ENCODE measurements around the gene STAG1. TPM values are rescaled to one million over a fixed set of nuclear protein-coding genes. Genes with fewer than 3 reads are reported as not detected.

STAG1 gene
- total and polyA plus RNA-seq, 2 of the 13 experiments (the other 11 are each of a cell fraction or from before 2014, with no cell fraction given) = 6.2 to 25.9 TPM

GRCh38 chr3:136703429-136703828 is 48.7 kb downstream of the STAG1 start:
- POLR2A ChIA-PET = interaction anchor here (1.1 kb wide), 1 partner anchor 48 kb away, joined by 5 read pairs; the partner anchor contains the start of gene STAG1

DNA sequence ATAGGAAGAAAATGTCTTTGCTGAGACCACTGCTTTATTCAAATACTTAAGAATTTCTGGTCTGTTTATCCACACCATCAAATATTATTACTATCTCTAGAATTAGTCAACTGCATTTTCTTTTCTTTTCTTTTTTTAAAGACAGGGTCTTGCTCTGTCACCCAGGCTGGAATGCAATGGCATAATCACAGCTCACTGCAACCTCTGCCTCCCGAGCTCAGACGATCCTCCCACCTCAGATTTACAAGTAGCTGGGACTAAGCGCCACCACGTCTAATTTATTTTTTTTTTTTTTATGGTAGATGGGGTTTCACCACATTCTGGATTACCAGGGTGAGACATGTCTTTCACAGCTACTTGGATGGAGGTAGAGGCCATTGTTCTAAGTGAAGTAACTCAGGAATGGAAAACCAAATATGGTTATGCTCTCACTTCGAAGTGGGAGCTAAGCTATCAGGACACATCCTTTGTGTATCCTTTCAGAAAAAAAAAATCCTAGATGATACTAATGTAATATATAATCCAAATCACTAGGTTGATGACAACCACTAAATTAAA is 52.8 kb downstream of the STAG1 start:
- Histone ChIP-seq H2AFZ (ENCODE audit: low read length) (no peak overlapping the region), H4K20me1 (ENCODE audit: insufficient read depth, low read length) (no peaks in the 10 kb centered on the region), H3K36me3 (replicated peaks in 1 of 2; ENCODE audit: control insufficient read depth in 1 of 2, insufficient read depth in 2 of 2, low read length in 2 of 2) (no peaks in the 10 kb centered on the region), H3K4me2 (ENCODE audit: low read depth, low read length) (no peak overlapping the region), H3K27me3 (ENCODE audit: control insufficient read depth in 1 of 2, insufficient read depth in 2 of 2, low read length in 2 of 2) (no peaks in the 10 kb centered on the region), H3K79me2 (ENCODE audit: insufficient read depth, low read length) (peaks cover 72% of the 10 kb centered on the region), H3K9ac (ENCODE audit: insufficient read depth, low read depth, low read length) (no peak overlapping the region), H3K4me3 (replicated peaks in 1 of 3; ENCODE audit: insufficient read depth in 1 of 3, low read depth in 2 of 3, low read length in 3 of 3) (no peak overlapping the region), H3K9me3 (ENCODE audit: low read length) (peaks cover 19% of the 10 kb centered on the region), H3K27ac (ENCODE audit: extremely low read length, insufficient read depth, low read length) (no peak overlapping the region), H3K4me1 (ENCODE audit: insufficient read depth, low read length) (peaks cover 13% of the 10 kb centered on the region; the same call in 1 of the 2 replicates)
- POLR2A ChIA-PET = no interaction called here
- WGBS (ENCODE audit: low lambda C conversion rate) = 93% methylated on average over 5 of the region's 5 CpGs
- DNase-seq (ENCODE audit: low spot score) = no peak
- intact Hi-C loops (cut with micrococcal nuclease; ENCODE audit: unreplicated experiment) = no loop called here
- ATAC-seq = no peak
- CTCF ChIA-PET (ENCODE audit: low intra/inter-chr PET ratio, low total read pairs) = no interaction called here
- BruUV-seq (replicated peaks) = no TSS peak
- no peak for FAIRE-seq
- TF ChIP-seq TEAD2 (CRISPR knock-in tag; IDR thresholded peaks at IDR 0.05) = no peak
- no peak for TF ChIP-seq ZNF703 (CRISPR knock-in tag; IDR thresholded peaks at IDR 0.05; ENCODE audit: borderline replicate concordance)
- no peak for TF ChIP-seq GATA4 (IDR thresholded peaks at IDR 0.05; ENCODE audit: borderline replicate concordance, low read depth)
- TF ChIP-seq, protein P1, sequence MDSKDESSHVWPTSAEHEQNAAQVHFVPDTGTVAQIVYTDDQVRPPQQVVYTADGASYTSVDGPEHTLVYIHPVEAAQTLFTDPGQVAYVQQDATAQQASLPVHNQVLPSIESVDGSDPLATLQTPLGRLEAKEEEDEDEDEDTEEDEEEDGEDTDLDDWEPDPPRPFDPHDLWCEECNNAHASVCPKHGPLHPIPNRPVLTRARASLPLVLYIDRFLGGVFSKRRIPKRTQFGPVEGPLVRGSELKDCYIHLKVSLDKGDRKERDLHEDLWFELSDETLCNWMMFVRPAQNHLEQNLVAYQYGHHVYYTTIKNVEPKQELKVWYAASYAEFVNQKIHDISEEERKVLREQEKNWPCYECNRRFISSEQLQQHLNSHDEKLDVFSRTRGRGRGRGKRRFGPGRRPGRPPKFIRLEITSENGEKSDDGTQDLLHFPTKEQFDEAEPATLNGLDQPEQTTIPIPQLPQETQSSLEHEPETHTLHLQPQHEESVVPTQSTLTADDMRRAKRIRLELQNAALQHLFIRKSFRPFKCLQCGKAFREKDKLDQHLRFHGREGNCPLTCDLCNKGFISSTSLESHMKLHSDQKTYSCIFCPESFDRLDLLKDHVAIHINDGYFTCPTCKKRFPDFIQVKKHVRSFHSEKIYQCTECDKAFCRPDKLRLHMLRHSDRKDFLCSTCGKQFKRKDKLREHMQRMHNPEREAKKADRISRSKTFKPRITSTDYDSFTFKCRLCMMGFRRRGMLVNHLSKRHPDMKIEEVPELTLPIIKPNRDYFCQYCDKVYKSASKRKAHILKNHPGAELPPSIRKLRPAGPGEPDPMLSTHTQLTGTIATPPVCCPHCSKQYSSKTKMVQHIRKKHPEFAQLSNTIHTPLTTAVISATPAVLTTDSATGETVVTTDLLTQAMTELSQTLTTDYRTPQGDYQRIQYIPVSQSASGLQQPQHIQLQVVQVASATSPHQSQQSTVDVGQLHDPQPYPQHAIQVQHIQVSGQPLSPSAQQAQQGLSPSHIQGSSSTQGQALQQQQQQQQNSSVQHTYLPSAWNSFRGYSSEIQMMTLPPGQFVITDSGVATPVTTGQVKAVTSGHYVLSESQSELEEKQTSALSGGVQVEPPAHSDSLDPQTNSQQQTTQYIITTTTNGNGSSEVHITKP (CRISPR knock-in tag; IDR thresholded peaks at IDR 0.05; ENCODE audit: low read depth) = no peak
- TF ChIP-seq ZNF83 (CRISPR knock-in tag; IDR thresholded peaks at IDR 0.05; ENCODE audit: borderline replicate concordance) = no peak
- TF ChIP-seq, protein P2, sequence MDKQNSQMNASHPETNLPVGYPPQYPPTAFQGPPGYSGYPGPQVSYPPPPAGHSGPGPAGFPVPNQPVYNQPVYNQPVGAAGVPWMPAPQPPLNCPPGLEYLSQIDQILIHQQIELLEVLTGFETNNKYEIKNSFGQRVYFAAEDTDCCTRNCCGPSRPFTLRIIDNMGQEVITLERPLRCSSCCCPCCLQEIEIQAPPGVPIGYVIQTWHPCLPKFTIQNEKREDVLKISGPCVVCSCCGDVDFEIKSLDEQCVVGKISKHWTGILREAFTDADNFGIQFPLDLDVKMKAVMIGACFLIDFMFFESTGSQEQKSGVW (CRISPR knock-in tag; IDR thresholded peaks at IDR 0.05; ENCODE audit: borderline replicate concordance) = no peak
- in situ Hi-C loops (cut with HindIII; ENCODE audit: extremely low pct_ligation_motif_present, low pct_unique_long_range_greater_than_20kb) = no loop called here

More at GRCh38 chr3:136703429-136703828, 48.7 kb downstream of the STAG1 start:
- no peaks in the 10 kb centered on the region for H3K36me3 ChIP-seq (replicated peaks in 1 of 2; ENCODE audit: control insufficient read depth in 1 of 2, insufficient read depth in 2 of 2, low read length in 2 of 2)
- H3K79me2 ChIP-seq (ENCODE audit: insufficient read depth, low read length) = peaks cover 75% of the 10 kb centered on the region
- peaks cover 26% of the 10 kb centered on the region for H3K4me1 ChIP-seq (ENCODE audit: insufficient read depth, low read length)
- 78% methylated on average over 4 of the region's 4 CpGs for WGBS (ENCODE audit: low lambda C conversion rate)
- BruUV-seq (replicated peaks) = no TSS peak
- ATAC-seq (no peak), DNase-seq (ENCODE audit: low spot score) (no peak), FAIRE-seq (no peak)
- H3K27me3 ChIP-seq (ENCODE audit: control insufficient read depth in 1 of 2, insufficient read depth in 2 of 2, low read length in 2 of 2) = no peaks in the 10 kb centered on the region
- H3K9ac ChIP-seq (ENCODE audit: insufficient read depth, low read depth, low read length) = no peak overlapping the region
- no peak overlapping the region for H3K4me3 ChIP-seq (replicated peaks in 1 of 3; ENCODE audit: insufficient read depth in 1 of 3, low read depth in 2 of 3, low read length in 3 of 3)
- in situ Hi-C loops (cut with HindIII; ENCODE audit: extremely low pct_ligation_motif_present, low pct_unique_long_range_greater_than_20kb) = no loop called here
- H4K20me1 ChIP-seq (ENCODE audit: insufficient read depth, low read length) = no peaks in the 10 kb centered on the region
- CTCF ChIA-PET (ENCODE audit: low intra/inter-chr PET ratio, low total read pairs) = no interaction called here
- H3K27ac ChIP-seq (ENCODE audit: extremely low read length, insufficient read depth, low read length) = no peak overlapping the region
- no peak overlapping the region for H3K4me2 ChIP-seq (ENCODE audit: low read depth, low read length)
- no peaks in the 10 kb centered on the region for H3K9me3 ChIP-seq (ENCODE audit: low read length)
- intact Hi-C loops (cut with micrococcal nuclease; ENCODE audit: unreplicated experiment) = no loop called here
- TF ChIP-seq NFE2L1 (CRISPR knock-in tag; IDR thresholded peaks at IDR 0.05; ENCODE audit: borderline replicate concordance) = no peak
- no peak for TF ChIP-seq IKZF1 (IDR thresholded peaks at IDR 0.05)
- 0 out of 2 replicates have a peak, but pooled peaks have one; percentile 51 for TF ChIP-seq CBFB (CRISPR knock-in tag; IDR thresholded peaks at IDR 0.05)
- no peak overlapping the region for H2AFZ ChIP-seq (ENCODE audit: low read length)

Data from HepG2 (cell line).